HCT116 (cell line): ENCODE measurements around the gene SMG6. TPM values are rescaled to one million over a fixed set of nuclear protein-coding genes. Genes with fewer than 3 reads are reported as not detected.

Experiments
- ATAC-seq: fragments of 200-7000 bp; cut with Tn5 transposase; 2 replicates; pipeline ENCODE4 v1.9.1; 2020; ENCODE audit warnings: mild to moderate bottlenecking, moderate library complexity
- BruUV-seq: library from RNA; stranded (reverse); fragments of 400-500 nt; replicated peaks from 2 replicates; lab custom pipeline; 2021; lab: Mats Ljungman, UMichigan
- CTCF ChIA-PET: fragments of 300-600 bp; sonication (Branson Sonifier 250); formaldehyde crosslinking; loops from one replicate; lab custom pipeline; 2021; ENCODE audit warnings: antibody characterized with exemption; lab: Charles Lee
- POLR2A ChIA-PET: fragments of 300-600, 350-600 bp; sonication (Branson Sonifier 250); formaldehyde crosslinking; loops from one replicate; lab custom pipeline; 2021; ENCODE audit warnings: antibody characterized with exemption; lab: Charles Lee
- RAD21 ChIA-PET, 2 experiments: fragments of 300-600 bp; sonication (Branson Sonifier 250); formaldehyde crosslinking; loops; one replicate each; lab custom pipeline; 2023; ENCODE audit warnings: low total read pairs in 2 of 2; ENCODE audit not compliant: uncharacterized antibody in 2 of 2, unreplicated experiment in 2 of 2, low non-redundant PET in 1 of 2; lab: Charles Lee
- DNase-seq: peaks from one replicate; pipeline ENCODE4 v3.0.0-alpha.2; 2010; ENCODE audit warnings: low read depth, low spot score
- H2AFZ ChIP-seq: fragments of 200-600 bp; shearing (Covaris generic), sonication (generic); 2 replicates; pipeline ENCODE4 v1.6.1; 2017; ENCODE audit warnings: low read depth, mixed run types, mixed read lengths, antibody characterized with exemption, low read length; ENCODE audit not compliant: poor library complexity, severe bottlenecking
- H3K27ac ChIP-seq: 2 replicates; pipeline ENCODE4 v1.5.1; 2012; ENCODE audit warnings: low read depth, low read length
- H3K27me3 ChIP-seq: fragments of 200-600 bp; sonication (generic); 2 replicates; pipeline ENCODE4 v1.6.1; 2016; ENCODE audit warnings: mixed run types, low read length, mixed read lengths; ENCODE audit not compliant: insufficient read depth
- H3K36me3 ChIP-seq, 2 experiments: fragments of 200-500 bp in 1 of 2; fragments of 200-600 bp in 1 of 2; sonication (Bioruptor generic) in 1 of 2; sonication (generic) in 1 of 2; 2 replicates each; pipeline versions ENCODE4 v1.5.1 to v1.6.1; 2014 to 2016; ENCODE audit warnings: low read length in 2 of 2, inconsistent platforms in 1 of 2, mixed read lengths in 1 of 2, mixed run types in 1 of 2; ENCODE audit not compliant: insufficient read depth in 2 of 2, control insufficient read depth in 1 of 2
- H3K4me1 ChIP-seq, 2 experiments: fragments of 200-600 bp in 1 of 2; sonication (generic) in 1 of 2; 2 replicates each; pipeline versions ENCODE4 v1.5.1 to v1.6.1; 2012 to 2017; ENCODE audit warnings: low read length in 2 of 2, inconsistent platforms in 1 of 2, mild to moderate bottlenecking in 1 of 2, mixed read lengths in 1 of 2, mixed run types in 1 of 2, moderate library complexity in 1 of 2; ENCODE audit not compliant: insufficient read depth in 2 of 2, control insufficient read depth in 1 of 2
- H3K4me2 ChIP-seq: fragments of 200-600 bp; sonication (generic); 2 replicates; pipeline ENCODE4 v1.6.1; 2017; ENCODE audit warnings: mixed run types, low read length, mixed read lengths
- H3K4me3 ChIP-seq, 2 experiments: fragments of 200-600 bp in 1 of 2; sonication (generic) in 1 of 2; replicated peaks in 1 of 2; 2 replicates each; pipeline ENCODE4 v1.5.1; 2011 to 2016; ENCODE audit warnings: low read length in 2 of 2, control low read depth in 1 of 2, low read depth in 1 of 2, mild to moderate bottlenecking in 1 of 2, mixed read lengths in 1 of 2, mixed run types in 1 of 2
- H3K79me2 ChIP-seq: fragments of 200-600 bp; sonication (generic); 2 replicates; pipeline ENCODE4 v1.6.1; 2017; ENCODE audit warnings: mild to moderate bottlenecking, mixed run types, low read length, moderate library complexity, mixed read lengths; ENCODE audit not compliant: insufficient read depth
- H3K9ac ChIP-seq: fragments of 200-600 bp; sonication (generic); 2 replicates; pipeline ENCODE4 v1.6.1; 2016; ENCODE audit warnings: low read length, mixed read lengths
- H3K9me2 ChIP-seq: fragments of 200-600 bp; sonication (generic), shearing (Covaris generic); 2 replicates; pipeline ENCODE4 v1.6.1; 2017; ENCODE audit warnings: mixed run types, mild to moderate bottlenecking, moderate library complexity; ENCODE audit not compliant: insufficient read depth
- H3K9me3 ChIP-seq, 2 experiments: fragments of 200-500 bp in 1 of 2; fragments of 200-600 bp in 1 of 2; sonication (Bioruptor generic) in 1 of 2; sonication (generic) in 1 of 2; 2 replicates each; pipeline ENCODE4 v1.6.1; 2014 to 2017; ENCODE audit warnings: low read length in 2 of 2, mixed read lengths in 2 of 2, inconsistent platforms in 1 of 2, low read depth in 1 of 2, mild to moderate bottlenecking in 1 of 2, mixed run types in 1 of 2, moderate library complexity in 1 of 2; ENCODE audit not compliant: control insufficient read depth in 1 of 2, insufficient read depth in 1 of 2
- H4K20me1 ChIP-seq: fragments of 200-600 bp; sonication (generic), shearing (Covaris generic); 2 replicates; pipeline ENCODE4 v1.6.1; 2017; ENCODE audit warnings: mixed run types, mild to moderate bottlenecking, moderate library complexity; ENCODE audit not compliant: insufficient read depth
- CBX3 ChIP-seq: IDR thresholded peaks from 2 replicates; pipeline ENCODE4 v1.6.1; 2012; ENCODE audit warnings: low read depth
- EZH2phosphoT487 ChIP-seq: fragments of 200-600 bp; IDR thresholded peaks from 2 replicates; pipeline ENCODE4 v1.6.1; 2018; ENCODE audit warnings: antibody characterized with exemption, borderline replicate concordance
- FOSL1 ChIP-seq: IDR thresholded peaks from 2 replicates; pipeline ENCODE4 v1.6.1; 2012; ENCODE audit warnings: low read depth
- RAD21 ChIP-seq: IDR thresholded peaks from 2 replicates; pipeline ENCODE4 v1.6.1; 2012; ENCODE audit warnings: low read depth, mild to moderate bottlenecking
- SP1 ChIP-seq: IDR thresholded peaks from 2 replicates; pipeline ENCODE4 v1.6.1; 2012; ENCODE audit warnings: low read depth
- SRF ChIP-seq: IDR thresholded peaks from 2 replicates; pipeline ENCODE4 v1.6.1; 2012; ENCODE audit warnings: low read depth
- YY1 ChIP-seq: IDR thresholded peaks from 2 replicates; pipeline ENCODE4 v1.6.1; 2011; ENCODE audit warnings: low read length, low read depth, moderate library complexity, mild to moderate bottlenecking; ENCODE audit not compliant: insufficient replicate concordance; ENCODE audit errors: extremely low read depth
- ZFX ChIP-seq: fragments of 450-650 bp; IDR thresholded peaks from 2 replicates; pipeline ENCODE4 v1.6.1; 2017
- ZNF274 ChIP-seq: fragments of 200-500 bp; sonication (Bioruptor generic); IDR thresholded peaks from 2 replicates; pipeline ENCODE4 v1.6.1; 2014; ENCODE audit warnings: mild to moderate bottlenecking, low read depth, low read length, inconsistent platforms
- intact Hi-C: fragments of 100-400 bp; cut with micrococcal nuclease; formaldehyde crosslinking; loops from 2 replicates; pipeline ENCODE4 v1.10.0; 2022
- total RNA-seq: library from RNA; stranded (reverse); gene quantifications from one replicate; pipeline ENCODE4 v1.2.1, GENCODE V29; 2021; ENCODE audit not compliant: unreplicated experiment
- TF ChIP-seq, protein P1 (sequence below): IDR thresholded peaks from 2 replicates; pipeline ENCODE4 v1.6.1; 2012
- TF ChIP-seq, protein P2 (sequence below), 3 experiments: fragments of 200-600 bp in 1 of 3; sonication (generic) in 1 of 3; IDR thresholded peaks in 2 of 3; conservative IDR thresholded peaks in 1 of 3; 2 replicates each; pipeline ENCODE4 v1.5.1; 2012 to 2017; ENCODE audit warnings: low read depth in 2 of 3, low read length in 2 of 3, antibody characterized with exemption in 1 of 3, borderline replicate concordance in 1 of 3, control low read depth in 1 of 3, mild to moderate bottlenecking in 1 of 3, mixed read lengths in 1 of 3, mixed run types in 1 of 3, moderate library complexity in 1 of 3; ENCODE audit not compliant: insufficient read depth in 1 of 3
- TF ChIP-seq, protein P3 (sequence below): IDR thresholded peaks from 2 replicates; pipeline ENCODE4 v1.6.1; 2012

Gene SMG6
- total RNA-seq, 1 experiment from 2014 or later = 23.1 TPM

DNA sequence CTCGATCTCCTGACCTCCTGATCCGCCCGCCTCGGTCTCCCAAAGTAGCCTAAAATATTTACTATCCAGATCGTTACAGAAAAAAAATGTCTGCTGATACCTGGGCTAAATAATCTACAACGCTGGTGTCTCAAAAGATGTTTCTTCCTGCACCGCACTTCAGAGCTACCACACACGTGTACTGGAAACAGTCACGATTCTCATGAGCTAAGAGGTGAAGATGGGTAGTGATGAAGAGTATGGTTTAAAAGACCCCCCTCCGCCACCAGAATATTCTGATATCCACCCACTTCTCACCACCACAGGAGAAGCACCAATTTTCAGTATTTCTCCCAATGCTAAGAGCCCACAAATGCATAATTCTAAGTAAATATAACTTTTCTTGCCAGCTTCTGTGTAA lies 50.2 kb downstream of the SMG6 start:
- Histone ChIP-seq H3K36me3 (no peaks in the 10 kb centered on the region), H3K4me3 (no peak overlapping the region), H3K9ac (no peak overlapping the region), H3K27ac (no peak overlapping the region), H3K4me1 (no peaks in the 10 kb centered on the region), H4K20me1 (no peaks in the 10 kb centered on the region), H2AFZ (no peak overlapping the region), H3K9me3 (no peaks in the 10 kb centered on the region), H3K4me2 (no peak overlapping the region), H3K79me2 (0 out of 2 replicates have a peak, but pooled peaks cover 4% of the 10 kb centered on the region), H3K9me2 (no peaks in the 10 kb centered on the region), H3K27me3 (no peaks in the 10 kb centered on the region)
- intact Hi-C loops = no loop called here
- no TSS peak for BruUV-seq
- POLR2A ChIA-PET = no interaction called here
- no peak for ATAC-seq
- RAD21 ChIA-PET = no interaction called here
- TF ChIP-seq ZFX = no peak
- TF ChIP-seq EZH2phosphoT487 = no peak
- TF ChIP-seq SP1 = no peak
- TF ChIP-seq ZNF274 = no peak
- no peak for TF ChIP-seq RAD21
- TF ChIP-seq SRF = no peak
- TF ChIP-seq CBX3 = no peak
- no peak for TF ChIP-seq FOSL1
- TF ChIP-seq, protein P1, sequence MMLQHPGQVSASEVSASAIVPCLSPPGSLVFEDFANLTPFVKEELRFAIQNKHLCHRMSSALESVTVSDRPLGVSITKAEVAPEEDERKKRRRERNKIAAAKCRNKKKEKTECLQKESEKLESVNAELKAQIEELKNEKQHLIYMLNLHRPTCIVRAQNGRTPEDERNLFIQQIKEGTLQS = no peak
- TF ChIP-seq, protein P2, sequence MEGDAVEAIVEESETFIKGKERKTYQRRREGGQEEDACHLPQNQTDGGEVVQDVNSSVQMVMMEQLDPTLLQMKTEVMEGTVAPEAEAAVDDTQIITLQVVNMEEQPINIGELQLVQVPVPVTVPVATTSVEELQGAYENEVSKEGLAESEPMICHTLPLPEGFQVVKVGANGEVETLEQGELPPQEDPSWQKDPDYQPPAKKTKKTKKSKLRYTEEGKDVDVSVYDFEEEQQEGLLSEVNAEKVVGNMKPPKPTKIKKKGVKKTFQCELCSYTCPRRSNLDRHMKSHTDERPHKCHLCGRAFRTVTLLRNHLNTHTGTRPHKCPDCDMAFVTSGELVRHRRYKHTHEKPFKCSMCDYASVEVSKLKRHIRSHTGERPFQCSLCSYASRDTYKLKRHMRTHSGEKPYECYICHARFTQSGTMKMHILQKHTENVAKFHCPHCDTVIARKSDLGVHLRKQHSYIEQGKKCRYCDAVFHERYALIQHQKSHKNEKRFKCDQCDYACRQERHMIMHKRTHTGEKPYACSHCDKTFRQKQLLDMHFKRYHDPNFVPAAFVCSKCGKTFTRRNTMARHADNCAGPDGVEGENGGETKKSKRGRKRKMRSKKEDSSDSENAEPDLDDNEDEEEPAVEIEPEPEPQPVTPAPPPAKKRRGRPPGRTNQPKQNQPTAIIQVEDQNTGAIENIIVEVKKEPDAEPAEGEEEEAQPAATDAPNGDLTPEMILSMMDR (IDR thresholded peaks at IDR 0.05 in 2 of 3, conservative IDR thresholded peaks at IDR 0.05 in 1 of 3; ENCODE audit: borderline replicate concordance in 1 of 3, insufficient read depth in 1 of 3, low read depth in 2 of 3, low read length in 2 of 3) = no peak
- TF ChIP-seq, protein P3, sequence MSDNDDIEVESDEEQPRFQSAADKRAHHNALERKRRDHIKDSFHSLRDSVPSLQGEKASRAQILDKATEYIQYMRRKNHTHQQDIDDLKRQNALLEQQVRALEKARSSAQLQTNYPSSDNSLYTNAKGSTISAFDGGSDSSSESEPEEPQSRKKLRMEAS = no peak
- no peak for TF ChIP-seq YY1
- CTCF ChIA-PET = interaction anchor here (2.2 kb wide), 1 partner anchor 9 kb away, joined by 13 read pairs; no protein-coding TSS in a partner anchor
- no peak for DNase-seq
